SKM-1 (cell line): ENCODE data around the gene LRCOL1.
A peak's percentile ranks its signal among the peaks of the same experiment; 100 is the strongest.

Experiments used
- DNase-seq: peaks from one replicate; lab custom pipeline; 2025; ENCODE audit not compliant: unreplicated experiment; lab: John Stamatoyannopoulos, UW

The LRCOL1 gene

DNA sequence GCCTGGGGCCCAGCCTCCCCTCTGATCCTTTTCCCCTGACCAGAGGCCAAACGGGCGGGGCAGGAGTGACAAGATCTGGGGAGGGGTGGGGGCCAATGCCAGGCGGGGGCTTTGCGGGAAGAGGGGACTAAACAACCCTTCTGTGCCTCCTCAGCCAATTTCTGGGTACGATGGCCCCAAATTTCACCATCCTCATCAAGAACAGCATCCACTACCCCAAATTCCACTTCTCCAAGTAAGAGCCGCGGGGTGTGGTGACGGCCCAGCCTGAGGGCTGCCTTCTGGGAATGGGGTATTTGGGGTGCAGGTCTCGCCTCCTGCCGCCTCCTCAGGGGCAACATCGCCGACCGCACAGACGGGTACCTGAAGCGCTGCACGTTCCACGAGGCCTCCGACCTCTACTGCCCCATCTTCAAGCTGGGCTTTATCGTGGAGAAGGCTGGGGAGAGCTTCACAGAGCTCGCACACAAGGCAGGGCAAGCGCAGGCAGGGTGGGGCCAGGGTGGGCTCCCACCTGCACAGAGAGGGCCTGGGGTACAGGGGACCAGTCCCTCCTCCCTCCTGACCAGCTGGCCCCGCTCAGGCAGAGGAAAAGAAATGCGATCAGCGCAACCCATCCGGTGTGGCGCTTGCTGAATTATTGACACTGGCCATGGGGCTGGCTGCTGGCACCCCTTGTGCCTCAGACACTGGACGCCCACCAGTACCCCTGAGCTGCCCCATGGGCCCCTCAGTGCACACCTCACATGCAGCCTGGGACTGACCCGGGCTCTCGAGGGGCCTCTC, 9.9 kb upstream of the LRCOL1 start:
- no peak for DNase-seq

DNA sequence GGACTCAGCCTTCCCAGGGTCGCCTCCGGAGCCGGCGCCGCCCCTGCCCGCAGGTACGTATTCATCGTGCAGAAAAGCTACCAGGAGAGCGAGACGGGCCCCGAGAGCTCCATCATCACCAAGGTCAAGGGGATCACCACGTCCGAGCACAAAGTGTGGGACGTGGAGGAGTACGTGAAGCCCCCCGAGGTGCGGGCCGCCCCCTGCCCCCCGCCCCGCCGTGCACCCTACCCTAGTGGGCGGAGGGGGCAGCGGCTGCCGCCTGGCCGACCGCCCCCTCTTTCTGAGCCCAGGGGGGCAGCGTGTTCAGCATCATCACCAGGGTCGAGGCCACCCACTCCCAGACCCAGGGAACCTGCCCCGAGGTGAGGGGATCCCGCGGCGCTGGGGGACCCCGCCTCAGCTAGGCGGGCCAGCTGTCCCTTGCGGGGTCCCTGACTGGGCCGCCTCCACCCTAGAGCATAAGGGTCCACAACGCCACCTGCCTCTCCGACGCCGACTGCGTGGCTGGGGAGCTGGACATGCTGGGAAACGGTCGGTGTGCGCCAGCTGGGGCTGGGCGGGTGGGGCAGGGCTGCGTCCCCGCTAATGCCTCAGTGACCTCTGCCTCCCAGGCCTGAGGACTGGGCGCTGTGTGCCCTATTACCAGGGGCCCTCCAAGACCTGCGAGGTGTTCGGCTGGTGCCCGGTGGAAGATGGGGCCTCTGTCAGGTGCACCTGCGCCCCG, 9.2 kb upstream of the LRCOL1 start:
- DNase-seq, result no peak

DNA sequence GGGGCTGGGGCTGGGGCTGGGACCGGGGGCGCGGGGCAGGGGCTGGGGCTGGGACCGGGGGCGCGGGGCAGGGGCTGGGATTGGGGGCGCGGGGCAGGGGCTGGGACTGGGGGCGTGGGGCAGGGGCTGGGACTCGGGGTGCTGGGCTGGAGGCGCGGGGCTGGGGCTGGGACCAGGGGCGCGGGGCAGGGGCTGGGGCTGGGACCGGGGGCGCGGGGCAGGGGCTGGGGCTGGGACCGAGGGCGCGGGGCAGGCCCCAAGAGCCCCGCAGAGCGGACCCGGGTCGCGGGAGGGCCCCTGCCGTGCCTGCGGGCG, 8.6 kb upstream of the LRCOL1 start:
- DNase-seq, result no peak

GRCh38 chr12:132618683-132619043, 8.3 kb upstream of the LRCOL1 start, which contains the start of gene P2RX2:
Gene P2RX2 (plus strand): TSS chr12:132618776. CDS start chr12:132618817, 41 bp downstream.
- no peak for DNase-seq

DNA sequence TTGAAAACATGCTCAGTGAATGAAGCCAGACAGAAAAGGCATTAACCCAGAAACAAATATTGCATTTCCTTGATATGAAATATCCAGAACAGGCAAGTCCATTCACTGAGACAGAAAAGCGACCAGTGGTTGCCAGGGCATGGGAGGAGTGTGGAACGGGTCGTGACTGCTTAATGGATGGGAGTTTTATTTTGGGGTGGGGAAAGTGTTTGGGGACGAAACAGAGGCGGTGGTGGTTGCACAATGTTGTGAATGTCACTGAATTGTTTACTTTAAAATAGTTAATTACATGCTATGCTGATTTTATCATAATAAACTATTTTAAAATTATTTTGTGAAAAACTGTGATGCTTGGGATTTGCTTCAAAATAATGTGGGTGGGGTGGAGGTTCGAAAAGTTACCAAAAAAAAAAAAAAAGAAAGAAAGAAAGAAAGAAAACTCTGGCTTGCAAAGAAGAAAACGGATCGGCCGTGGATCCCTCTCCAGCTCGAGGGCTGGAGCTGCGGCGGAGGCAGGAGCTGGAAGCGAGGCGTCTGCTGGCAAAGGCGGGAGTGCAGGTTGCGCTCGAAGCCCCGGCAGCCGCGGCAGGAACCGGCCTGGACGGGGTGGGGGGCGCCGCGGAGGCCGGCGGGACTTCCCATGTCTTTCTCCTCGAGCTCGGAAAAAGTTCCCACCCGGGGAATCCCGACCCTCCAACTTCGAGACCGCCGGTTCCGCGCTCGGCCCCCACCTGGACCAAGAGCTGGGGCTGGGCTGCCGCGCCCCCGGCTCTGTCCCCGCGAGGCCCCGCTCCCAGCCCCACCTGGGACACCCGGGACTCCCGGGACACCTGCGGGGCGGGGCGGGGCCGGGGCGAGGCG, 7.7 kb upstream of the LRCOL1 start:
- no peak for DNase-seq

GRCh38 chr12:132617135-132617701, 6.8 kb upstream of the LRCOL1 start:
- no peak for DNase-seq

GRCh38 chr12:132615579-132616038, 5.2 kb upstream of the LRCOL1 start:
- DNase-seq, result no peak

- DNase-seq, result peak; percentile 9
Measured at GRCh38 chr12:132614861-132615578, 4.6 kb upstream of the LRCOL1 start.

DNA sequence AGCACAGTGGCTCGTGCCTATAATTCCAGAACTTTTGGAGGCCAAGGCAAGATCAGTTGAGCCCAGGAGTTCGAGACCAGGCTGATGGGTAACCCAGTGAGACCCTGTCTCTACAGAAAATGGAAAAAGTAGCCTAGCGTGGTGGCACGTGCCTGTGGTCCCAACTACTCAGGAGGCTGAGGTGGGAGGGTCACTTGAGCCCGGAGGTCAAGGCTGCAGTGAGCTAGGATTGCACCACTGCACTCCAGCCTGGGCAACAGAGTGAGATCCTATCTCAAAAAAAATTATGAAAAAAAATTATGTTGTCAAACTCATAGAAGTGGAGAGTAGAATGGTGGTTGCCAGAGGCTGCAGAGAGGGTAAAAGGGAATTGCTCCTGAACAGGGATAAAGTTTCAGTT, 3.6 kb upstream of the LRCOL1 start:
- DNase-seq, result no peak

DNA sequence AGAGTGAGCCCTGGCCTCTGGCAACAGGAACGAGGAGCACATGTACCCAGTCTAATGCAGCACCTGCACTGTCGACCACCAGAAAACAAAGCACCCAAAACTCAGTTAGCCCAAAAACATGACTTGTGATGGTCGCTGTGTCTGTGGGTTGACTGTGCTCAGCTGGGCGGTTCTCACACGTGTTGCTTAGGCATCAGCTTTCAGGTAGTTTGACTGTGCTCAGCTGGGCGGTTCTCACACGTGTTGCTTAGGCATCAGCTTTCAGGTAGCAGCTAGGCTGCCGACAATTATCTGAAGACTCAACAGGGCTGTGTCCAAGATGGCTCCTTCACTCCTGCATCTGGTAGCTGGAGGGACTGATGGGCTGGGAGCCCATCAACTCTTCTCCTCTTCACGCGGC, 1.2 kb upstream of the LRCOL1 start:
- DNase-seq, result no peak

DNA sequence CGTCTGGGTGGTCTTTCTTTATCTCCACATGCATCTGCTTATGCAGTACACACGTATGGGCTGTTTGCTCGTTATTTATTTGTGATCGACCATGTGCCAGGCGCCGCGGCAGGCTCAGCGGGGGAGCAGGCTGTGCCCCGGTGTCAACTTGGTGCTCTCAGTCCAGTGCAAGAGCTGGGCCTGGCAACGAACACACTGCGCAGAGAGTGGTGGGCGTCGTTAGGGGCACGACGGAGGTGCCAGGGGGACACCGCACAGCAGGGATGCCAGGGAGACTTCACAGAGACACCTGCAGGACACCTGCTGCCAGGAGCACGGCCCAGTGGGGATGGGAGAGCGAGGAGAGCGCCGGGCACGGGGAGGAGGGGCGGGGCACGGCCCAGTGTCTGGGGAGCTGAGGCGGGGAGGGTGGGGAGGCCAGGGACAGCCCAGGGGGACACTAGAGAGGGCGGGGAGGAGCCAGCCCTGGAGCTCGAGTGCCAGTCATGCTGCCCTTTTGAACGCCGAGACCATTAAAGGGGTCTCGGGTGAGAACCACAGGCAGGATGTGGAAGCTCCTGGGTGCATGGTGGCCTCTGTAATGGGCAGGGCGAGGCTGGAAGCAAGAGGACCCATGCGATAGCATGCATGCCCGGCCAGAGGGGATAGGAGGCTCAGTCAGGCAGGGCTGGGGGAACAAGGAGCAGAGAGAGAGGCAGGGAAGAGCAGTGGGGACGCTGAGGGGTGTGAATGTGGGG, 652 bp upstream of the LRCOL1 start:
- no peak for DNase-seq

DNA sequence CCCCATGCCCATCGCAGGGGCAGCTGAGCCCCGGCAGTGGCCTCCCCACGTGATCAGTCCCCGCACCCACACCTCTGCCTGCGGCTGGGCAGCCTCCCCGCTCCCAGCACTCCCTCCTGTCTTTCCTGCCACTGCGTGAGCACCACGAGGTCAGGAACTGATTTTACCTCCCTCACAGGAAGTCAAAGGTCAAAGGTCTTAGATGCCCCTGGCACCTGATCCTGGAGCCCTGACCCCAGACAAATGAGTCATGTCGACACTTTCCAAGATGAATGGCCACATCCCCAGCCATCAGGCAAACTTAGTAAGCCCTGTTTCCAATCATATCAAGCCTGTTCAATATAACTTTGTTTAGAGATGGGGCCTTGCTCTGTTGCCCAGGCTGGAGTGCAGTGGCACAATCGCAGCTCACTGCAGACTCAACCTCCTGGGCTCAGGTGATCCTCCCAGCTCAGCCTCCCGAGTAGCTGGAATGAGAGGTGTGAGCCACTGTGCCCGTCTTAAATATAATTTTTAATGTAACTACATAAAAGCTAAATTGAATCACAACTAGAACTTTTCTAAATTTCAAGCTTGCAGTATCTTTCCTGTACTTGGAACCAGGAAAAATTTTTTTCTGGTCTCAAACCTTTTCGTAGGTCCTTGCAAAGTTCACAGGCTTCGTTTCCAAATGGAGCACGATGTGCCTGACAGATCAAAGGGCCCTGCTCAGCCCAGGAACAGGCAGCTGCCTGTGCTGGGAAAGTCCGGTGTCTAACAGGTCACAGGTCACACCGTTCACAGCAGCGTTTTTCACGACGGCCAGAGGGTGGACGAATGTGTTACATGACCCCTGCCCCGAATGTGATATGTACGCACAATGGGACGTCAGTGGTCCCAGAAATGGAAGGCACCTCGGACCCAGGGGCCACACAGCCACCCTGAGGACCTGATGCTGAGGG, 1.9 kb downstream of the LRCOL1 start:
- DNase-seq, result no peak

GRCh38 chr12:132606927-132607326, 3.5 kb downstream of the LRCOL1 start:
- DNase-seq, result no peak

DNA sequence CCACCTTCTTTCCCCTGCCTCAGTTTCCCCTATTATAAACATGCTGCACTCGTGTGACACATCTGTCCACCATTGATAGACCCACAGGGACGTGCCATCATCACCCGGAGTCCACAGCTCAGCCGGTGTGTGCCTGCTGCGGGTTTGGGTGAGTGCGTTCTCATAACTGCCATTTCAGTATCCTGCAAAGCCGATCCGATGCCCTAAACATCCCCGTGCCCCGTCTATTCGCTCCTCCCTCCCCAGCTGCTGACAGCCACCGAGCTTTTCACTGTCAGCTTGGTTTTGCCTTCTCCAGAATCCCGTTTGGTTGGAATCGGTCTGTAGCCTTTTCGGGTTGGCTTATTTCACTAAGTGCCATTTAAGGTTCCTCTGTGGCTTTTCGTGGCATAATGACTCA, 3.9 kb downstream of the LRCOL1 start:
- no peak for DNase-seq

DNA sequence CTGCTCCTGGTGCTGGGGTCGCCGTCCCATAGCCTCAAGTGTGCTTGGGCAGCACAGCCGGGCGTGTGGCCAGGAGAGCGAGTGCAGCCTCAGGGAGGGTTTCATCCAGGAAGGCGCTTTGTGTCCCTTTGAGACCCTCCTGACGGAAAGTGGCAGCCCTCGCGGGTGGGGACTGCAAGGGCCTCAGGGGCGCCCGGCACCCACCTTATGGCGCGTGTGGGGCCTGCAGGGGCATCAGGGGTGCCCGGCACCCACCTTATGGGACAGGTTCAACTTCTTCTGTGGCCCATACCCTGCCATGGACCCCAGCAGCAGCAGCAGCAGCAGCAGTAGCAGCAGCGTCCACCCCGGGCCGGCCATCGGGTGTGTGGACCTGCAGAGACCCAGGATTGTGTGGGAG, 4.5 kb downstream of the LRCOL1 start:
- DNase-seq, result no peak

- DNase-seq, result no peak
Measured at GRCh38 chr12:132604668-132605441, 5.5 kb downstream of the LRCOL1 start.

- DNase-seq, result no peak
Measured at GRCh38 chr12:132604151-132604618, 6.2 kb downstream of the LRCOL1 start.
